ENCODE data around the gene UBASH3B. TPM values are rescaled to one million over a fixed set of nuclear protein-coding genes. Genes with fewer than 3 reads are reported as not detected.
A peak's percentile ranks its signal among the peaks of the same experiment; 100 is the strongest.

UBASH3B gene
- total and polyA plus RNA-seq, 11 donors = 0.72 to 19.0 (median 1.7) TPM

- no peak overlapping the region for H3K4me3 ChIP-seq
- no peaks in the 10 kb centered on the region for H3K9me3 ChIP-seq
- ATAC-seq = no peak
- H3K36me3 ChIP-seq = no peaks in the 10 kb centered on the region
- no peak for TF ChIP-seq POLR2A (IDR thresholded peaks at IDR 0.05)
- TF ChIP-seq, protein P1, sequence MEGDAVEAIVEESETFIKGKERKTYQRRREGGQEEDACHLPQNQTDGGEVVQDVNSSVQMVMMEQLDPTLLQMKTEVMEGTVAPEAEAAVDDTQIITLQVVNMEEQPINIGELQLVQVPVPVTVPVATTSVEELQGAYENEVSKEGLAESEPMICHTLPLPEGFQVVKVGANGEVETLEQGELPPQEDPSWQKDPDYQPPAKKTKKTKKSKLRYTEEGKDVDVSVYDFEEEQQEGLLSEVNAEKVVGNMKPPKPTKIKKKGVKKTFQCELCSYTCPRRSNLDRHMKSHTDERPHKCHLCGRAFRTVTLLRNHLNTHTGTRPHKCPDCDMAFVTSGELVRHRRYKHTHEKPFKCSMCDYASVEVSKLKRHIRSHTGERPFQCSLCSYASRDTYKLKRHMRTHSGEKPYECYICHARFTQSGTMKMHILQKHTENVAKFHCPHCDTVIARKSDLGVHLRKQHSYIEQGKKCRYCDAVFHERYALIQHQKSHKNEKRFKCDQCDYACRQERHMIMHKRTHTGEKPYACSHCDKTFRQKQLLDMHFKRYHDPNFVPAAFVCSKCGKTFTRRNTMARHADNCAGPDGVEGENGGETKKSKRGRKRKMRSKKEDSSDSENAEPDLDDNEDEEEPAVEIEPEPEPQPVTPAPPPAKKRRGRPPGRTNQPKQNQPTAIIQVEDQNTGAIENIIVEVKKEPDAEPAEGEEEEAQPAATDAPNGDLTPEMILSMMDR (IDR thresholded peaks at IDR 0.05) = no peak
- H3K4me1 ChIP-seq = peaks cover 0 to 46% (median 2%) of the 10 kb centered on the region in 12 donors
- no peaks in the 10 kb centered on the region for H3K27me3 ChIP-seq
- no peak overlapping the region for H3K27ac ChIP-seq
- DNase-seq = no peak
- WGBS, 4 donors = 72 to 80% (median 76%) methylated on average over 6 of the region's 6 CpGs
- intact Hi-C loops (cut with DNase I) = loop anchor here in 2 of 10 donors (5.0 to 10.0 kb wide), 2 partner anchors 37 to 70 kb away; partner anchors contain the start of gene UBASH3B (in 1 of the 2)
These were observed 69.0 kb downstream of the UBASH3B start for GRCh38 chr11:122724520-122724919.

- Histone ChIP-seq H3K4me3 (no peak overlapping the region), H3K4me1 (peaks cover 0 to 49% (median 2%) of the 10 kb centered on the region in 12 donors), H3K9me3 (no peaks in the 10 kb centered on the region), H3K27me3 (no peaks in the 10 kb centered on the region), H3K36me3 (no peaks in the 10 kb centered on the region), H3K27ac (no peak overlapping the region)
- no peak for ATAC-seq
- WGBS, 4 donors = 93 to 98% (median 96%) methylated on average over 9 of the region's 9 CpGs
- no peak for DNase-seq
- intact Hi-C loops (cut with DNase I) = loop anchor here in 1 of 10 donors (10.0 kb wide), 1 partner anchor 71 kb away; the partner anchor contains the start of gene UBASH3B
- TF ChIP-seq, protein P1 (IDR thresholded peaks at IDR 0.05) = no peak
- no peak for TF ChIP-seq POLR2A (IDR thresholded peaks at IDR 0.05)
These were observed 70.5 kb downstream of the UBASH3B start for GRCh38 chr11:122726028-122726427.

DNA sequence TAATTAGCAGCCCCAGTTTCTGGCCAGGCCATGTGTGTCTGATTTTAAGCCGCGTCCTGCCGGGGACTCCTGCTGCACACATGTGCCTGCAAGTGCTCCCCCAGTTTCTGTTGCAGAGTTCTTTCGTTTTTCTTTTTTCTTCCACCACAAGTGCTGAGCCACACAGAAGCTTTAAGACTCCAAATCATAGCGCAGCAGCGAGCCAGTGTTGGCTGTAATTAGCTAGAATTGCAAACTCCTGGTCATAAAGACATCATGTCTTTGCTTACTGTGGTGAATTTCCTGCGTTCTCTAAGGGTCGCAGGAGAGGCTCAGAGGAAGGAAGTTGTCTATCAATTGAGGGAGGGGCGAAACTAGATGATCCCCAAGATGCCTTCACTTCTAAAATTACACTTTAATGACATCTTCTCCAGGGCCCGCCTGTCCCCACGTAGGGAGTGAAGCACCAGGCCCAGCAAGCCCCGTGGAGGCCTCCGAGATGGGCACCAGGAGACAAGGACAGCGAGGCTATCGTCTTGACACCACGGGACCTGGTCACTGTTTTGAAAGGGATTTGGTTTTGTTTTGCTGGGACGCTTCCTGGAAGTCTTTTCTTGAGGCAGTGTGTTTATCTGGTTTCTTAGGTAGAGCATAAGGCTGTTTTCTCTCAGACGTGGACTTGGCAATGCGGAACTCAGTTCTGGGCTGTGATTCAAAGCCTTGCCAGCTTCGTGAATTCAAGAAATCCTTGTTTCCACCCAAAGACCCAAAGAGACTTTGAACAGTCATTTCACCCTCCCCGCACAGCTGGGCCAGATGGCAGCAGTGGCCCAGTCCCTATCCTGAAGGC, 71.8 kb downstream of the UBASH3B start:
- Histone ChIP-seq H3K4me3 (peak overlapping the region in 4 of 12 donors; percentile 0 to 29 (median 14)), H3K9me3 (no peaks in the 10 kb centered on the region), H3K27me3 (no peaks in the 10 kb centered on the region), H3K4me1 (peaks cover 0 to 49% (median 5%) of the 10 kb centered on the region in 12 donors), H3K36me3 (no peaks in the 10 kb centered on the region), H3K27ac (peak overlapping the region in 11 of 12 donors; percentile 0 to 72 (median 33))
- ATAC-seq (peak in 2 of 4 donors; percentile 12 to 55), DNase-seq (no peak)
- 52 to 70% (median 58%) methylated on average over 18 to 21 of the region's 21 CpGs for WGBS, 4 donors
- no peak for TF ChIP-seq POLR2A (IDR thresholded peaks at IDR 0.05)
- TF ChIP-seq, protein P1 (IDR thresholded peaks at IDR 0.05) = no peak
- intact Hi-C loops (cut with DNase I) = loop anchor here in 1 of 10 donors (10.0 kb wide), 1 partner anchor 73 kb away; the partner anchor contains the start of gene UBASH3B

GRCh38 chr11:122728561-122728960, 73.0 kb downstream of the UBASH3B start:
- H3K27me3 ChIP-seq = no peaks in the 10 kb centered on the region
- H3K36me3 ChIP-seq = no peaks in the 10 kb centered on the region
- intact Hi-C loops (cut with DNase I) = loop anchor here in 1 of 10 donors (10.0 kb wide), 1 partner anchor 74 kb away; the partner anchor contains the start of gene UBASH3B
- no peak overlapping the region for H3K27ac ChIP-seq
- no peaks in the 10 kb centered on the region for H3K9me3 ChIP-seq
- peaks cover 0 to 54% (median 10%) of the 10 kb centered on the region in 12 donors for H3K4me1 ChIP-seq
- DNase-seq (no peak), ATAC-seq (no peak)
- no peak overlapping the region for H3K4me3 ChIP-seq
- 66 to 94% (median 80%) methylated on average over 2 of the region's 2 CpGs for WGBS, 4 donors
- TF ChIP-seq, protein P1 (IDR thresholded peaks at IDR 0.05) = no peak
- TF ChIP-seq POLR2A (IDR thresholded peaks at IDR 0.05) = no peak
